Measurements from ENCODE around the gene GOLIM4. TPM values are rescaled to one million over a fixed set of nuclear protein-coding genes. Genes with fewer than 3 reads are reported as not detected.

The GOLIM4 gene
- total RNA-seq, 1 donor from 2014 or later: 50.9 TPM

DNA sequence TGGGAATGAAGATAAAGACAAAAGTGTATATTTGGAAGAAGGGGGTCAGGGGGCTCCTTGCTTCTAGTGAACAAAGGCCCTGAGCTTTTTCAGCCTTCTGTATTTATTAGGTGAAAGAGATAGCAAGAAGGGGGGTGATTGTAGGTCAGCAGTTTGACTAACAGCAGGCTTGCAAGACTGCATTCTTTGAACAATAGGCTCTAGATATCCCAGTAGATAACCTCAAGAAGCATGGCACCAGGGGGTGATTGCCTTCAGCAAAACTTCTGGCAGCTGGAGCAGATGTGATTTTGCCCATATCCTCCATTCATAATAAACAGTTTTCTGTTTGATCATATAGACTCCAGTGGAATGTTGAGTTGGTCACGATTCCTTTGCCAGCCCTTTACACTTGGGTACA, 31.7 kb upstream of the GOLIM4 start:
- intact Hi-C loops (cut with DNase I): no loop called here
- Histone ChIP-seq H3K4me3 (no peak overlapping the region), H3K9me3 (no peaks in the 10 kb centered on the region), H3K36me3 (no peaks in the 10 kb centered on the region), H3K27me3 (no peaks in the 10 kb centered on the region), H3K27ac (no peak overlapping the region), H3K4me1 (no peaks in the 10 kb centered on the region)
- DNase-seq (no peak), ATAC-seq (no peak)
- TF ChIP-seq, protein P1, sequence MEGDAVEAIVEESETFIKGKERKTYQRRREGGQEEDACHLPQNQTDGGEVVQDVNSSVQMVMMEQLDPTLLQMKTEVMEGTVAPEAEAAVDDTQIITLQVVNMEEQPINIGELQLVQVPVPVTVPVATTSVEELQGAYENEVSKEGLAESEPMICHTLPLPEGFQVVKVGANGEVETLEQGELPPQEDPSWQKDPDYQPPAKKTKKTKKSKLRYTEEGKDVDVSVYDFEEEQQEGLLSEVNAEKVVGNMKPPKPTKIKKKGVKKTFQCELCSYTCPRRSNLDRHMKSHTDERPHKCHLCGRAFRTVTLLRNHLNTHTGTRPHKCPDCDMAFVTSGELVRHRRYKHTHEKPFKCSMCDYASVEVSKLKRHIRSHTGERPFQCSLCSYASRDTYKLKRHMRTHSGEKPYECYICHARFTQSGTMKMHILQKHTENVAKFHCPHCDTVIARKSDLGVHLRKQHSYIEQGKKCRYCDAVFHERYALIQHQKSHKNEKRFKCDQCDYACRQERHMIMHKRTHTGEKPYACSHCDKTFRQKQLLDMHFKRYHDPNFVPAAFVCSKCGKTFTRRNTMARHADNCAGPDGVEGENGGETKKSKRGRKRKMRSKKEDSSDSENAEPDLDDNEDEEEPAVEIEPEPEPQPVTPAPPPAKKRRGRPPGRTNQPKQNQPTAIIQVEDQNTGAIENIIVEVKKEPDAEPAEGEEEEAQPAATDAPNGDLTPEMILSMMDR (IDR thresholded peaks at IDR 0.05): no peak

DNA sequence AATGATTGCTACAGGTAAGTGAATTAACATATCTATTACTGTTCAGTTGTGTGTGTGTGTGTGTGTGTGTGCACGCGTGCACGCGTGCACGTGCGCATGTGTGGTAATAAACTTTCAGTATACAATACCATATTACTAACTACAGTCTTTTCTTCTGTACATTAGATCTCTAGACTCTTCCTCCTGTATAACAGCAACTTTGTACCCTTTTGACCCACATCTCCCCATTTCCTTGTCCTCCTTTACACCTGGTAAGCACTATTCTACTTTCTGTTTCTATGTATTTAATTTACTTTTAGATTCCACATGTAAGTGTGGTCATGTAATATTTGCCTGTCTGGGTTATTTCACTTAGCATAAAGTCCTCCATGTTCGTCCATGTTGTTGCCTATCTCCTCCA, 29.1 kb upstream of the GOLIM4 start:
- H3K9me3 ChIP-seq: no peaks in the 10 kb centered on the region
- no peak for DNase-seq
- H3K4me1 ChIP-seq: peaks cover 17% of the 10 kb centered on the region
- intact Hi-C loops (cut with DNase I): no loop called here
- H3K27ac ChIP-seq: no peak overlapping the region
- ATAC-seq: no peak
- H3K36me3 ChIP-seq: no peaks in the 10 kb centered on the region
- no peaks in the 10 kb centered on the region for H3K27me3 ChIP-seq
- H3K4me3 ChIP-seq: no peak overlapping the region
- TF ChIP-seq, protein P1 (IDR thresholded peaks at IDR 0.05): no peak

- H3K36me3 ChIP-seq: no peaks in the 10 kb centered on the region
- peaks cover 17% of the 10 kb centered on the region for H3K4me1 ChIP-seq
- no peaks in the 10 kb centered on the region for H3K27me3 ChIP-seq
- ATAC-seq (no peak), DNase-seq (no peak)
- no peak overlapping the region for H3K27ac ChIP-seq
- H3K4me3 ChIP-seq: no peak overlapping the region
- TF ChIP-seq, protein P1 (IDR thresholded peaks at IDR 0.05): no peak
- intact Hi-C loops (cut with DNase I): no loop called here
- H3K9me3 ChIP-seq: no peaks in the 10 kb centered on the region
Measured at GRCh38 chr3:168124291-168124690, 28.6 kb upstream of the GOLIM4 start.

DNA sequence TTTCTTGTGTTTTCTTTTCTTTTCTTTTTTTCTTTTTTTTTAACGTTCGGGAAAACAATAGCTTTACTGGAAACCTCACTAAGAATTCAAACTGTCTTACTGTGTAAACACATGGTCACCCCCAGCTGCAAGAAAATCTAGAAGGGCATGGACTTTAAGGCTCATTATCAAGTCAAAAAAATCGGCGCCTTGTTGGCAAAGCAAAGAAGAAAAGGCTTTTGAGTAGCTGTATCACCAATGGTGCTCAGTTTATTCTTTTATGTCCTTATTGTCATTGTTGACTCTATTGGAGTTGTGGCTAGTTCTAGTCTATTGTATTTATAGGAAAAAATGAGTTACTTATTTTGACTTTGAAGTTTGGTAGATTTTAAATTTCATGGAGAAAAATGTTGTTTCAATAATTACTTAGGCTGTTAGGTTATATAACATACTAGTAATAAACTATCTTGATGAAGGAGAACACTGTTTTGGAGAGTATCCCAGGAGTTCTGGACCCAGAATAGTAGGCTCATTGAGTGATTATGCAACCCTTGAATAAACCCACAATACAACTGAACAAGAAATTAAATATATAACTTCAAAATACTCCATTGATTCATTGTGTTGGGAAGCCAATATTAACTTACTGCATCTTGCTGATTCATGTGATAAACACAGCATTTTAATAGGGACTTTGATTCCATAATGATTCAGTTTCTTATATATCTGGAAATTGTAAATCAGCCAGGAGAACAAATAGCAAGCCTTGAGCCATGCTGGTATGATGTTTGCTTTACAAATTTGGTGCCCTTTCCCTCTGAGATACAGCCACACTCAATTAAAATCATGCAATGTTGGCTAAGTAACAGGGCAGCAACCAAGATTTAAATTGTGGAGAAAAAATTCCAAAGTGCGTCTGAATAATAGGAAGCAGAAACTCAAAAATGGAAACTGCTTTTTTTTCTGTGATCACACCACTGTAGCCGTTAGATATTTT, 27.8 kb upstream of the GOLIM4 start:
- intact Hi-C loops (cut with DNase I): no loop called here
- TF ChIP-seq, protein P1 (IDR thresholded peaks at IDR 0.05): no peak
- Histone ChIP-seq H3K4me1 (peaks cover 17% of the 10 kb centered on the region), H3K27me3 (no peaks in the 10 kb centered on the region), H3K4me3 (no peak overlapping the region), H3K36me3 (no peaks in the 10 kb centered on the region), H3K9me3 (no peaks in the 10 kb centered on the region), H3K27ac (no peak overlapping the region)
- no peak for ATAC-seq
- no peak for DNase-seq

GRCh38 chr3:168121184-168122017, 25.7 kb upstream of the GOLIM4 start:
- peaks cover 30% of the 10 kb centered on the region for H3K4me1 ChIP-seq
- TF ChIP-seq, protein P1 (IDR thresholded peaks at IDR 0.05): no peak
- intact Hi-C loops (cut with DNase I): no loop called here
- DNase-seq: no peak
- no peak overlapping the region for H3K4me3 ChIP-seq
- H3K27ac ChIP-seq: no peak overlapping the region
- H3K27me3 ChIP-seq: no peaks in the 10 kb centered on the region
- no peaks in the 10 kb centered on the region for H3K36me3 ChIP-seq
- no peak for ATAC-seq
- H3K9me3 ChIP-seq: no peaks in the 10 kb centered on the region
